HEK293 (cell line): ENCODE measurements around the gene PAX6.

Experiments used
- ZNF24 ChIP-seq: fragments of 450-650 bp; formaldehyde crosslinking; IDR thresholded peaks from 2 replicates; pipeline ENCODE4 v1.5.1; 2016; ENCODE audit warnings: missing biosample characterization, missing genetic modification characterization
- ZNF433 ChIP-seq: fragments of 450-650 bp; formaldehyde crosslinking; IDR thresholded peaks from 2 replicates; pipeline ENCODE4 v1.5.1; 2016; ENCODE audit warnings: missing biosample characterization, missing genetic modification characterization, low read depth
- ZNF747 ChIP-seq: fragments of 450-650 bp; formaldehyde crosslinking; IDR thresholded peaks from 2 replicates; pipeline ENCODE4 v1.5.1; 2016; ENCODE audit warnings: missing biosample characterization, missing genetic modification characterization

DNA sequence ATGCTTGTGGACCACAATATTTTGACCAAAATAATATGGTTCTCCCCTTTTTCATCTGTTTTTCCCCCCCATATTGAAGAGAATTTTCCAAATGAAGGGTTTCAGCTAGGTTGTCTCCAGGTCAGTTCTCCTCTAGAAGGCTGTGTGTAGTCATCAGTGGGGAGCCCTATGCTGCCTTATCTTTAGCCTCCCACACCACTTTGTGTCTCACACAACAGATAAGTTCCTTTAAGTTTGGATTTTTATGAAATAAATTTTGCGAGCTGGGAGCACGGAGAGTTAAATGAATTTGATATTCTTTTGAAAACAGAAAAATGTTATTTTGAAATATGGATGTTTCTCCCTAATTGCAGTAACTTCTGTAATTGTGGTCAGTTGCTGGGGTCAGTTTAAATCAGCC lies 28.9 kb downstream of the PAX6 start:
- no peak for TF ChIP-seq ZNF24 (tag by site-specific recombination)
- TF ChIP-seq ZNF433 (tag by site-specific recombination): no peak
- TF ChIP-seq ZNF747 (tag by site-specific recombination): no peak
